Left forelimb (tissue), 1 donor: ENCODE measurements around the gene RPGR.

Experiments
- DNase-seq: peaks from one replicate; pipeline ENCODE4 v3.0.0-alpha.2; 2018; ENCODE audit warnings: low spot score

The RPGR gene

GRCh38 chrX:38256019-38256418 is 71.3 kb downstream of the RPGR start:
- DNase-seq, result no peak

GRCh38 chrX:38249965-38250364 is 77.3 kb downstream of the RPGR start:
- DNase-seq, result no peak

- DNase-seq, result no peak
Observed at GRCh38 chrX:38247051-38247450, 80.3 kb downstream of the RPGR start.

GRCh38 chrX:38240541-38240940 is 86.8 kb downstream of the RPGR start:
- no peak for DNase-seq

GRCh38 chrX:38236901-38237615 is 90.3 kb downstream of the RPGR start:
- DNase-seq, result no peak

- peak; percentile 66 for DNase-seq
Observed at GRCh38 chrX:38233891-38234667, 93.2 kb downstream of the RPGR start.

- DNase-seq, result no peak
Observed at GRCh38 chrX:38232079-38232686, 95.1 kb downstream of the RPGR start.

- no peak for DNase-seq
Observed at GRCh38 chrX:38225093-38225492, 102.2 kb downstream of the RPGR start.

GRCh38 chrX:38224160-38224559 is 103.1 kb downstream of the RPGR start:
- DNase-seq, result no peak

GRCh38 chrX:38221391-38221929 is 105.8 kb downstream of the RPGR start:
- no peak for DNase-seq

- peak; percentile 67 for DNase-seq
Observed at GRCh38 chrX:38220415-38221390, 106.6 kb downstream of the RPGR start, which contains the start of gene SRPX. Gene SRPX (minus strand): TSS chrX:38220871. CDS start chrX:38220792, 79 bp downstream.

- DNase-seq, result peak; percentile 66
Observed at GRCh38 chrX:38220024-38220414, 107.3 kb downstream of the RPGR start.
